Measurements from ENCODE around the gene NOL3.

DNA sequence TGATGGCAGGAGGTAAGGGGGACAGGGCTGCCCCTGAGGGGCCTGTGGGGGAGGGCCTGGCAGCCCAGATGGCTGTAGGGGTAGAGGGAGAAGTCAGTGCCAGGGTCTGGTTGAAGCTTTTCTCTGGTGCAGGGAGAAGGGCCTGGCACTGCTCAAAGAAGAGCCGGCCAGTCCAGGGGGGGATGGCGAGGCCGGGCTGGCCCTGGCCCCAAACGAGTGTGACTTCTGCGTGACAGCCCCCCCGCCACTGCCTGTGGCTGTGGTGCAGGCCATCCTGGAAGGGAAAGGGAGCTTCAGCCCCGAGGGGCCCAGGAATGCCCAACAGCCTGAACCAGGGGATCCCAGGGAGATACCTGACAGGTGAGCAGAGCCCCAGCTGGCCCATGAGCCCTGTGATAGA is 2.8 kb upstream of the NOL3 start:
- TF ChIP-seq, protein P1, sequence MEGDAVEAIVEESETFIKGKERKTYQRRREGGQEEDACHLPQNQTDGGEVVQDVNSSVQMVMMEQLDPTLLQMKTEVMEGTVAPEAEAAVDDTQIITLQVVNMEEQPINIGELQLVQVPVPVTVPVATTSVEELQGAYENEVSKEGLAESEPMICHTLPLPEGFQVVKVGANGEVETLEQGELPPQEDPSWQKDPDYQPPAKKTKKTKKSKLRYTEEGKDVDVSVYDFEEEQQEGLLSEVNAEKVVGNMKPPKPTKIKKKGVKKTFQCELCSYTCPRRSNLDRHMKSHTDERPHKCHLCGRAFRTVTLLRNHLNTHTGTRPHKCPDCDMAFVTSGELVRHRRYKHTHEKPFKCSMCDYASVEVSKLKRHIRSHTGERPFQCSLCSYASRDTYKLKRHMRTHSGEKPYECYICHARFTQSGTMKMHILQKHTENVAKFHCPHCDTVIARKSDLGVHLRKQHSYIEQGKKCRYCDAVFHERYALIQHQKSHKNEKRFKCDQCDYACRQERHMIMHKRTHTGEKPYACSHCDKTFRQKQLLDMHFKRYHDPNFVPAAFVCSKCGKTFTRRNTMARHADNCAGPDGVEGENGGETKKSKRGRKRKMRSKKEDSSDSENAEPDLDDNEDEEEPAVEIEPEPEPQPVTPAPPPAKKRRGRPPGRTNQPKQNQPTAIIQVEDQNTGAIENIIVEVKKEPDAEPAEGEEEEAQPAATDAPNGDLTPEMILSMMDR (IDR thresholded peaks at IDR 0.05 in 4 of 5, conservative IDR thresholded peaks at IDR 0.05 in 1 of 5) = no peak
- no peak for TF ChIP-seq POLR2A (IDR thresholded peaks at IDR 0.05)
